SK-N-SH treated with all-trans-retinoic acid at 6 μM for 48 hours (cell line): Measurements from ENCODE around the gene LVRN.

Source experiments
- ATAC-seq: fragments of 200-7000 bp; cut with Tn5 transposase; 3 replicates; pipeline ENCODE4 v1.9.1; 2020; ENCODE audit warnings: mild to moderate bottlenecking, moderate library complexity
- ARNTL ChIP-seq: fragments of 450-650 bp; formaldehyde crosslinking; IDR thresholded peaks from 2 replicates; pipeline ENCODE4 v1.5.0; 2020; ENCODE audit warnings: low read depth, mild to moderate bottlenecking, moderate library complexity, borderline replicate concordance
- BACH2 ChIP-seq: fragments of 250-450 bp; sonication (Bioruptor Pico); IDR thresholded peaks from 2 replicates; pipeline ENCODE4 v1.9.0; 2021; ENCODE audit warnings: mild to moderate bottlenecking, borderline replicate concordance
- CSDC2 ChIP-seq: fragments of 250-450 bp; sonication (Bioruptor Pico); IDR thresholded peaks from 2 replicates; pipeline ENCODE4 v1.5.0; 2020; ENCODE audit warnings: mild to moderate bottlenecking, moderate library complexity
- ESRRG ChIP-seq: fragments of 250-450 bp; sonication (Bioruptor Pico); IDR thresholded peaks from 2 replicates; pipeline ENCODE4 v1.6.1; 2021; ENCODE audit warnings: mild to moderate bottlenecking
- GLIS3 ChIP-seq: fragments of 250-450 bp; sonication (Bioruptor Pico); IDR thresholded peaks from 2 replicates; pipeline ENCODE4 v1.5.0; 2020; ENCODE audit warnings: mild to moderate bottlenecking, moderate library complexity
- ISL1 ChIP-seq: fragments of 250-450 bp; sonication (Bioruptor Pico); IDR thresholded peaks from 2 replicates; pipeline ENCODE4 v2.1.2; 2022; ENCODE audit warnings: mild to moderate bottlenecking, moderate library complexity
- OSR1 ChIP-seq: fragments of 250-450 bp; sonication (Bioruptor Pico); IDR thresholded peaks from 2 replicates; pipeline ENCODE4 v1.8.0; 2022; ENCODE audit warnings: moderate library complexity, mild to moderate bottlenecking, inconsistent platforms
- PPARA ChIP-seq: fragments of 250-450 bp; sonication (Bioruptor Pico); IDR thresholded peaks from 2 replicates; pipeline ENCODE4 v1.5.0; 2020; ENCODE audit warnings: mild to moderate bottlenecking, borderline replicate concordance
- RARB ChIP-seq: fragments of 250-450 bp; sonication (Bioruptor Pico); IDR thresholded peaks from 2 replicates; pipeline ENCODE4 v1.8.0; 2021; ENCODE audit warnings: mild to moderate bottlenecking, moderate library complexity
- TCF4 ChIP-seq: fragments of 250-450 bp; sonication (Bioruptor Pico); IDR thresholded peaks from 2 replicates; pipeline ENCODE4 v1.8.0; 2021; ENCODE audit warnings: mild to moderate bottlenecking, moderate library complexity, borderline replicate concordance
- TOX ChIP-seq: fragments of 250-450 bp; sonication (Bioruptor Pico); IDR thresholded peaks from 2 replicates; pipeline ENCODE4 v1.8.0; 2021; ENCODE audit warnings: mild to moderate bottlenecking, moderate library complexity, borderline replicate concordance
- ZFP3 ChIP-seq: fragments of 250-450 bp; sonication (Bioruptor Pico); IDR thresholded peaks from 2 replicates; pipeline ENCODE4 v1.5.0; 2020; ENCODE audit warnings: mild to moderate bottlenecking, moderate library complexity
- ZFP30 ChIP-seq: fragments of 450-650 bp; formaldehyde crosslinking; IDR thresholded peaks from 2 replicates; pipeline ENCODE4 v1.5.0; 2022; ENCODE audit warnings: mild to moderate bottlenecking, moderate library complexity
- ZNF565 ChIP-seq: fragments of 450-650 bp; formaldehyde crosslinking; conservative IDR thresholded peaks from 2 replicates; pipeline ENCODE4 v1.5.0; 2020; ENCODE audit warnings: low read depth, mild to moderate bottlenecking, moderate library complexity
- ZNF70 ChIP-seq: fragments of 450-650 bp; formaldehyde crosslinking; IDR thresholded peaks from 2 replicates; pipeline ENCODE4 v1.5.0; 2020; ENCODE audit warnings: mild to moderate bottlenecking, moderate library complexity
- ZNF8 ChIP-seq: fragments of 450-650 bp; formaldehyde crosslinking; IDR thresholded peaks from 2 replicates; pipeline ENCODE4 v1.5.0; 2020; ENCODE audit warnings: mild to moderate bottlenecking, moderate library complexity
- TF ChIP-seq, protein P1 (sequence below): fragments of 250-450 bp; sonication (Bioruptor Pico); IDR thresholded peaks from 2 replicates; pipeline ENCODE4 v1.5.0; 2020; ENCODE audit warnings: mild to moderate bottlenecking, moderate library complexity
- TF ChIP-seq, protein P2 (sequence below): fragments of 250-450 bp; sonication (Bioruptor Pico); IDR thresholded peaks from 2 replicates; pipeline ENCODE4 v1.8.0; 2020; ENCODE audit warnings: mild to moderate bottlenecking, moderate library complexity, borderline replicate concordance
- TF ChIP-seq, protein P3 (sequence below): fragments of 250-450 bp; sonication (Bioruptor Pico); IDR thresholded peaks from 2 replicates; pipeline ENCODE4 v1.5.1; 2021; ENCODE audit warnings: mild to moderate bottlenecking, moderate library complexity
- TF ChIP-seq, protein P4 (sequence below): fragments of 250-450 bp; sonication (Bioruptor Pico); IDR thresholded peaks from 2 replicates; pipeline ENCODE4 v1.8.0; 2021; ENCODE audit warnings: low read depth, mild to moderate bottlenecking, moderate library complexity, borderline replicate concordance

LVRN gene

DNA sequence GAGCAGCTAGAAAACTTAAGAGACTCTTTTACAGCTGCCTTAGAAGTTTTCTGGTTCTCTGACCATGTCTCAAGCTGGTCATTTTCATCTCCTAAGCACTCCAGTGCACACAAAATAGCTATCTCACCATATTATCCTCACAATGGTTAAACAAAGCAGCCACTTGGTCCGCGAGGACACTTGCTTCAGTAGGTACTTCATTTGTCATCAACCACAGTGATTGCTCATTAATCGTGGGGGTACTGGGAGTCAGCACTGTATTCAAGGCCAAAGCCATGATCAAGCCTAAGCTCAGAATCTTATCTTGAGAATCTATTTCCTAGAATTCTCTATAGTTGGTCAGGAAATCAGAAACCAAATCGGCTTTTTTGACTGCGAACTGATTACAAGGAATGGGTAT is 72.8 kb downstream of the LVRN start:
- TF ChIP-seq TCF4 (CRISPR knock-in tag) (no peak), ZFP3 (CRISPR knock-in tag) (no peak), ISL1 (no peak), ZFP30 (no peak), ARNTL (no peak), ZNF8 (CRISPR knock-in tag) (no peak), OSR1 (CRISPR knock-in tag) (no peak), BACH2 (CRISPR knock-in tag) (no peak), PPARA (no peak), GLIS3 (CRISPR knock-in tag) (no peak), ZNF565 (CRISPR knock-in tag) (no peak), RARB (CRISPR knock-in tag) (no peak), TOX (CRISPR knock-in tag) (no peak)
- TF ChIP-seq, protein P1, sequence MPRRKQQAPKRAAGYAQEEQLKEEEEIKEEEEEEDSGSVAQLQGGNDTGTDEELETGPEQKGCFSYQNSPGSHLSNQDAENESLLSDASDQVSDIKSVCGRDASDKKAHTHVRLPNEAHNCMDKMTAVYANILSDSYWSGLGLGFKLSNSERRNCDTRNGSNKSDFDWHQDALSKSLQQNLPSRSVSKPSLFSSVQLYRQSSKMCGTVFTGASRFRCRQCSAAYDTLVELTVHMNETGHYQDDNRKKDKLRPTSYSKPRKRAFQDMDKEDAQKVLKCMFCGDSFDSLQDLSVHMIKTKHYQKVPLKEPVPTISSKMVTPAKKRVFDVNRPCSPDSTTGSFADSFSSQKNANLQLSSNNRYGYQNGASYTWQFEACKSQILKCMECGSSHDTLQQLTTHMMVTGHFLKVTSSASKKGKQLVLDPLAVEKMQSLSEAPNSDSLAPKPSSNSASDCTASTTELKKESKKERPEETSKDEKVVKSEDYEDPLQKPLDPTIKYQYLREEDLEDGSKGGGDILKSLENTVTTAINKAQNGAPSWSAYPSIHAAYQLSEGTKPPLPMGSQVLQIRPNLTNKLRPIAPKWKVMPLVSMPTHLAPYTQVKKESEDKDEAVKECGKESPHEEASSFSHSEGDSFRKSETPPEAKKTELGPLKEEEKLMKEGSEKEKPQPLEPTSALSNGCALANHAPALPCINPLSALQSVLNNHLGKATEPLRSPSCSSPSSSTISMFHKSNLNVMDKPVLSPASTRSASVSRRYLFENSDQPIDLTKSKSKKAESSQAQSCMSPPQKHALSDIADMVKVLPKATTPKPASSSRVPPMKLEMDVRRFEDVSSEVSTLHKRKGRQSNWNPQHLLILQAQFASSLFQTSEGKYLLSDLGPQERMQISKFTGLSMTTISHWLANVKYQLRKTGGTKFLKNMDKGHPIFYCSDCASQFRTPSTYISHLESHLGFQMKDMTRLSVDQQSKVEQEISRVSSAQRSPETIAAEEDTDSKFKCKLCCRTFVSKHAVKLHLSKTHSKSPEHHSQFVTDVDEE (CRISPR knock-in tag) = no peak
- TF ChIP-seq, protein P2, sequence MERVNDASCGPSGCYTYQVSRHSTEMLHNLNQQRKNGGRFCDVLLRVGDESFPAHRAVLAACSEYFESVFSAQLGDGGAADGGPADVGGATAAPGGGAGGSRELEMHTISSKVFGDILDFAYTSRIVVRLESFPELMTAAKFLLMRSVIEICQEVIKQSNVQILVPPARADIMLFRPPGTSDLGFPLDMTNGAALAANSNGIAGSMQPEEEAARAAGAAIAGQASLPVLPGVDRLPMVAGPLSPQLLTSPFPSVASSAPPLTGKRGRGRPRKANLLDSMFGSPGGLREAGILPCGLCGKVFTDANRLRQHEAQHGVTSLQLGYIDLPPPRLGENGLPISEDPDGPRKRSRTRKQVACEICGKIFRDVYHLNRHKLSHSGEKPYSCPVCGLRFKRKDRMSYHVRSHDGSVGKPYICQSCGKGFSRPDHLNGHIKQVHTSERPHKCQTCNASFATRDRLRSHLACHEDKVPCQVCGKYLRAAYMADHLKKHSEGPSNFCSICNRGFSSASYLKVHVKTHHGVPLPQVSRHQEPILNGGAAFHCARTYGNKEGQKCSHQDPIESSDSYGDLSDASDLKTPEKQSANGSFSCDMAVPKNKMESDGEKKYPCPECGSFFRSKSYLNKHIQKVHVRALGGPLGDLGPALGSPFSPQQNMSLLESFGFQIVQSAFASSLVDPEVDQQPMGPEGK (CRISPR knock-in tag) = no peak
- TF ChIP-seq, protein P3, sequence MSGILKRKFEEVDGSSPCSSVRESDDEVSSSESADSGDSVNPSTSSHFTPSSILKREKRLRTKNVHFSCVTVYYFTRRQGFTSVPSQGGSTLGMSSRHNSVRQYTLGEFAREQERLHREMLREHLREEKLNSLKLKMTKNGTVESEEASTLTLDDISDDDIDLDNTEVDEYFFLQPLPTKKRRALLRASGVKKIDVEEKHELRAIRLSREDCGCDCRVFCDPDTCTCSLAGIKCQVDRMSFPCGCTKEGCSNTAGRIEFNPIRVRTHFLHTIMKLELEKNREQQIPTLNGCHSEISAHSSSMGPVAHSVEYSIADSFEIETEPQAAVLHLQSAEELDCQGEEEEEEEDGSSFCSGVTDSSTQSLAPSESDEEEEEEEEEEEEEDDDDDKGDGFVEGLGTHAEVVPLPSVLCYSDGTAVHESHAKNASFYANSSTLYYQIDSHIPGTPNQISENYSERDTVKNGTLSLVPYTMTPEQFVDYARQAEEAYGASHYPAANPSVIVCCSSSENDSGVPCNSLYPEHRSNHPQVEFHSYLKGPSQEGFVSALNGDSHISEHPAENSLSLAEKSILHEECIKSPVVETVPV (CRISPR knock-in tag) = no peak
- TF ChIP-seq, all 23 proteins: peak for 0
- no peak for ATAC-seq

DNA sequence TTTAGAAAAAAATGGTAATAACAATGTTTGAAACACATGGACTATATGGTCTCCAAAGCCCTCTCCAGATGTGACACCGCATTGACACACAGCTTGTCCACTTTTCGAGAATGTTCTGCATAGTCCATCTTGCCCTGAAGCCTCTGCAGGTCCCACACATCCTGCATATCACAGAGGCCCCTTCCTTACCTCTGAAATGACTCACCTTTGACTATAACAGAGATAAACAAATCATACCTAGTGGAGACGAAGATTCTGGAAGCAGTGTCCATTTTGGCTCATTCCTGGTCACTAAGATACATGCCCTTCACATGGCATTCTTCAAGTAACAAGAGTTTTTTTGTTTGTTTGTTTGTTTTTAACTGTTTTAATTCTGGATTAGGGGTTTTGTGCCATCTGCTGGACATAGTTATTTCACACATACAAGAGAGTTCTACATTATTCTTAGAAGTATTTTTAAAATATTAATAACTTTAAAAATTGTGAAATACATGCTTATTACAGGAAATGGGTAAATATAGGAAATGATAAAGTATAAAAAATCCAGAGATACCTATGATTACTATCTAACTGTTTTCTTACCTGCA is 75.1 kb downstream of the LVRN start:
- no peak for ATAC-seq
- TF ChIP-seq ZNF70 (CRISPR knock-in tag) = no peak
- no peak for TF ChIP-seq CSDC2 (CRISPR knock-in tag)
- TF ChIP-seq BACH2 (CRISPR knock-in tag) = no peak
- TF ChIP-seq, protein P3 (CRISPR knock-in tag) = no peak
- TF ChIP-seq, protein P4, sequence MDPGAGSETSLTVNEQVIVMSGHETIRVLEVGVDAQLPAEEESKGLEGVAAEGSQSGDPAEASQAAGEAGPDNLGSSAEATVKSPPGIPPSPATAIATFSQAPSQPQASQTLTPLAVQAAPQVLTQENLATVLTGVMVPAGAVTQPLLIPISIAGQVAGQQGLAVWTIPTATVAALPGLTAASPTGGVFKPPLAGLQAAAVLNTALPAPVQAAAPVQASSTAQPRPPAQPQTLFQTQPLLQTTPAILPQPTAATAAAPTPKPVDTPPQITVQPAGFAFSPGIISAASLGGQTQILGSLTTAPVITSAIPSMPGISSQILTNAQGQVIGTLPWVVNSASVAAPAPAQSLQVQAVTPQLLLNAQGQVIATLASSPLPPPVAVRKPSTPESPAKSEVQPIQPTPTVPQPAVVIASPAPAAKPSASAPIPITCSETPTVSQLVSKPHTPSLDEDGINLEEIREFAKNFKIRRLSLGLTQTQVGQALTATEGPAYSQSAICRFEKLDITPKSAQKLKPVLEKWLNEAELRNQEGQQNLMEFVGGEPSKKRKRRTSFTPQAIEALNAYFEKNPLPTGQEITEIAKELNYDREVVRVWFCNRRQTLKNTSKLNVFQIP = no peak
- TF ChIP-seq, all 23 proteins: peak for 0

DNA sequence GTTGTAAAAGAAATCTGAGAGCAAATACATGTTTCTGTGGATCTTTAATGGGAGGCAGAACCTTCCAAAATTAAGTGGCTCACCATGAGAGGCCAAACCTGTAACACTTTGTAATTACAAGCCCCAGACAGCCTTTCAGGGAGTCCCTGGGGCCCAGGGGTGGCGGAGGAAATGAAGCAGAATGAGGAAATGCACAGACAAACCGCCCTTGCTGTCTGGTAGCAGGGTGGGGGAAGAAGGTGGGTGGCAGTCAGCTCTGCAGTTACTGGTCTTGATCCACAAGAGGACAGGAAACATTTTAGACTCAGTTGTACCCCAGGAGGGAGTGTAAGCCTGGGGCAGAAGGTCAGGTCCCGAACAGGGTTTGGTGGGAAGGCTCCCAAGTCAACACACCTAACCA is 76.5 kb downstream of the LVRN start:
- TF ChIP-seq OSR1 (CRISPR knock-in tag) = no peak
- TF ChIP-seq RARB (CRISPR knock-in tag) = no peak
- TF ChIP-seq ZNF565 (CRISPR knock-in tag) = no peak
- no peak for TF ChIP-seq PPARA
- TF ChIP-seq TCF4 (CRISPR knock-in tag) = no peak
- no peak for TF ChIP-seq ESRRG (CRISPR knock-in tag)
- no peak for TF ChIP-seq GLIS3 (CRISPR knock-in tag)
- no peak for TF ChIP-seq CSDC2 (CRISPR knock-in tag)
- TF ChIP-seq ZNF8 (CRISPR knock-in tag) = no peak
- TF ChIP-seq, protein P1 (CRISPR knock-in tag) = no peak
- TF ChIP-seq, protein P3 (CRISPR knock-in tag) = no peak
- no peak for TF ChIP-seq ISL1
- TF ChIP-seq, protein P2 (CRISPR knock-in tag) = no peak
- ATAC-seq = no peak
